DMS53 treated with DMSO at 0.1 percent for 48 hours (cell line): ENCODE results near the gene TMEM94.
"Not testable (repeated sequence)": the region's sequence is repeated elsewhere in the genome, so short reads cannot be mapped to it uniquely, and the experiment has no call there.

Experiments used
- DNase-seq: peaks from one replicate; lab custom pipeline; 2025; ENCODE audit not compliant: unreplicated experiment; lab: John Stamatoyannopoulos, UW

Gene TMEM94

DNA sequence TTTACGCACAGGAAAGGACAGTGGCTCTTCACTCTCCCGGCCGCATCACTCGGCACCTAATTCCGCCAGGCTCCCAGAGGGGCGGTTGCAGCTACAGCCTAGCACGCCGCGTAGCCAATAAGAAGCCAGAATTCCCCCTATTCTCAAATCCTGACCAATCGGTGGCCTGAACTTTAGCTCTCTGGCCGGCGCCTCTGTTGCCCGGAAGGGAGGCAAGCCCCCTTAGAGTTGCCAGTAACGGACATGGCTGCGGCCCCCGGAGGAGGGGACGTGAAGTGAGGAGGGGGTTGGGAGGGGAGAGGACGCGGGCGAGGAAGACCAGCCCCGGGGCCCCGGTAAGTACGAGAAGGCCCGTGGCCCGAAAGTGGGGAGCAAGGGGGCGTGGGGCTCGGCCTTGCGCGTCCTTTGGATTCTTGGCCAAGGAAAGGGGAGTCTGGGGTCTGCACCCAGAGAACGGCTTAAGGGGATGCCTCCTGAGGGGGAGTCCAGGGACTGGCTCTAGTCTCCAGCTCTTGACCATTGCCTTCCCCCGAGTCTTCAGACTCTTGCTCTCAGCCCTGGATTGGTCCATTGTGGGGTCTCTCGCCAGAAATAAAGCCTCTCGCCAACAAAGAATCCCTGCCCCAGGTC lies at the start of gene TMEM94:
TSS of gene TMEM94 (plus strand) at position 219 of the 630 bp plus-strand sequence. CDS start 15,271 bp downstream, outside the sequence.
- peak; percentile 98 for DNase-seq

DNA sequence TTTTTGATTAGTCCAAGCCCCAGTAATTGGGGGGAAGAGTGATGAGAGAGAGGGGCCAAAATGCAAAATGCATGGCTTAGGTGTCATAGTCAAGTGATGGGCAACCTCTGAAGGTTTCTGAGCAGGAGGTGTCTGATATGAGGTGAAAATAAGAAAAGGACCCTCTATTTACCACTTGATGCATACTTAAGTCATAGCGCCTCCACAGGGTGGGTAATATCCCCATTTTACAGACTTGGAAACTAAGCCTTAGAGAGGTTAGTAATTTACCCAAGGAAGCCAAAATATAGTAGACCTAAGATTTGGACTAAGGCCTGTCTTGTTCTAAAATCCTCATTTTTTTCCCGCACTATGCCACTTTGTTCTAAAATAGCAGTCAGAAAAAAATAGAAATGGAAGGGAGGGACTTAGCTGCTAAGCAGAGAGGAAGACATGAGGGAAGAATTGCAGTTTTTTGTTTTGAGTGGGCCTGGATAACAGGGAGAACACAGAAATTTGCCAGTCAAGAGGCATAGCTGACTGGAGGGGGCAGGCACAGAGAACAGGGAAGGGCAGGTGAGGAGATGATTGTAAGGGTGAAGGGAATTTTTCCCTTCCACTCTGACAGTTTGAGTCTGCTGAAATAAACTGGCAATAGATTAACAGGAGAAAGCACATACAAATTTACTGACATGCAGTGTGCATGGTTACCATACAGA lies 48.6 kb upstream of the TMEM94 start:
- DNase-seq, result no peak

DNA sequence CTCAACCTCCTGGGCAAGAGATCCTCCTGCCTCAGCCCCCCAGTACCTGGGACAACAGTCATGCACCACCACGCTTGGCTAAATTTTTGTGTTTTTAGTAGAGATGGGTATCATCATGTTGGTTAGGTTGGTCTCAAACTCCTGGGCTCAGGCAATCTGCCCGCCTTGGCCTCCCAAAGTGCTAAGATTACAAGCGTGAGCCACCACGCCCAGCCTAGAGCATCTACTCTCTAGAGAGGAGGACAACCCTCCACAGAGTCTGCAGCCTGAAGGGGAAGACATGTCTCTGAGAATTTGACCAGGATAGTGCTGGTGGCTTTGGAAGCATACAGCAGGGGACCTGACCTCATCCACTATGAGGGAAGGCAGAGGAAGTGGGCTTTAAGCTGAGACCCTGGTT lies 46.3 kb upstream of the TMEM94 start:
- no peak for DNase-seq

DNA sequence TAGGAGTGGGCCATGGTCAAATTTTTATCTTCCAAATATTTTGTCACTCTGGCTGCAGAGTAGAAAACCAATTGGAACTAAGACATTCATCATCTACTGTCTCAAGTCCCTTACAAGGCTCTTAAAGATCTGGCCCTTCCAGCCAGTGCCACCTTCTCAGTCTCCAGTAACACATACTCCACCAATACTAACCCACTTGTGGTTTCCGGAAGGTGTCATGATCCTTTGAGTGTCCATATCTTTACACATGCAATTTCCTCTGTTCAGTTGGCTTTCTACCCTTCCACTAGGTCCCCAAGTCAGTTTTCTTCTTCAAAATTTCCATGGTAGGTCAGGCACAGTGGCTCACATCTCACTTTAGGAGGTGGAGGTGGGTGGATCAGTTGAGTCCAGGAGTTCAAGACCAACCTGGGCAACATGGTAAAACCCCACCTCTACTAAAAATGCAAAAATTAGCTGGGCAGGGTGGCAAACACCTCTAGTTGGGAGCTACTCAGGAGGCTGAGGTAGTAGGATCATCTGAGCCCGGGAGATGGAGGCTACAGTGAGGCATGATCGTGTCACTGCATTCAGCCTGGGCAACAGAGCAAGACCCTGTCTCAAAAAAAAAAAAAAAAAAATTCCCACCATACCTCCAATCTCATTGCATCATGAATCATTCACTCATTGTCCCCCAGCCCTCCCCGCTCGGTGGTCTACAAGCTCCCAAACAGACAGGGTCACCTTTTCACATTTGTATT lies 44.9 kb upstream of the TMEM94 start:
- DNase-seq, result no peak

DNA sequence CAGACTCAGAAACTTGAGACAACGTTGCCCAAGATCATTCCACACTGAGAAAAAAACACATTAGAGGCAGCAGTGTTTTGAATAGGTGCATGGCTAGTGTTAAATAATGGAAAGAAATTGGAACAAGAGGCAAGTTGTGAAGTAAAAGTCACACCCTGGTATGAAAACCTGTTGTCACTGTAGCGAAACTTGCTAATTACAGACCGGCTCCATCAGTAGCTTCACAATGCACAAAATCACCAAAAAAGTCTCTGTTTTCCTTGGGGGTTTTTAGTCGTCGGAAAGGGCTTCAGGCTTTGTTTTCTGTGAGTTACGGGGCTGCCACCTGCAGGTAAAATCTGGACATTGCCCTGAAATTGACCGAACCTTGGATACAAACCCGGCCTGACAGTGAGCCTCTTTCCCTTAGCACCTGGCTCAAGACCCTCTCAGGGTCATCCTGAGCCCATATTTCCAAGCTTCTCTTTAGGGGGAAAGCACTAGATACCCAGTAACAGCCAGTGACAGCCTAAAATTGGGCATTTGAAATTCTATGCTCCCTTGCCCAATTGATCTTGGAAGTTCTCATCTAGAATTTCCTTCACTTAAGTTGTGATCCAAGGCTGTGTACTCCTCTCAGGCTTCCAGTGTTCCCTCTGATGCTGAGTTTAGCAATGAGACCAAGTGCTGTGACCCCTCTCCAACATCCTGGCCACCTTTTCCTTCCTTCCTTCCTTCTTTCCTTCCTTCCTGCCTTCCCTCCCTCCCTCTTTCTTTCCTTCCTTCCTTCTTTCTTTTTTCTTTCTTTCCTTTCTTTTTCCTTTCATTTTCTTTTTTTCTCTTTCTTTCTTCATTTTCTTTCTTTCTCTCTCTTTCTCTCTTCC lies 43.7 kb upstream of the TMEM94 start:
- DNase-seq, result peak; percentile 43

DNA sequence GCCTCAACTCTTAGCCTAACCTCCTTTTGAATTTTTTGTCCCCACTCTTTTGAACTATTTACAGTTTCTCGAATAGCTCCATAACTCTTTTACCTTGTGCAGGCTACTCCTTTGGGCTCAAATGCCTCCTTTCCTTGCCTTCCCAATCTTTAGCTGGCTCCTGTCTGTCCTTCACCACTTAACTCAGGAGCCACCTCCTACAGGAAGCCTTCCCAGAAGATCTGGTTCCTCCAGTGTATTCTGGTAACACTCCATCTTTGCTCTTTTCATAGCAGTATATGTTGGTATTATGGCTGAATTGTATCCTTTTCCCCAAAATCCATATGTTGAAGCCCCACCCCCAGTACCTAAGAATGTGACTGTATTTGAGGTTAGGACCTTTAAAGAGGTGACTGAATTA lies 41.9 kb upstream of the TMEM94 start:
- no peak for DNase-seq

DNA sequence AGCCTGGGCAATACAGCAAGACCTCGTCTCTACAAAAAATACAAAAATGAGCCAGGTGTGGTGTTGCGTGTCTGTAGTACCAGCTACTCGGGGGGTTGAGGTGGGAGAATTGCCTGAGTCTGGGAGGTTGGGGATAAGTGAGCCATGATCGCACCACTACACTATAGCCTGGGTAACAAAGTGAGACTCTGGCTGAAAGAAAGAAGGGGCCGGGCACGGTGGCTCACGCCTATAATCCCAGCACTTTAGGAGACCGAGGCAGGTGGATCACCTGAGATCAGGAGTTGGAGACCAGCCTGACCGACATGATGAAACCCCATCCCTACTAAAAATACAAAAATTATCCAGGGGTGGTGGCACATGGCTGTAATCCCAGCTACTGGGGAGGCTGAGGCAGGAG lies 40.4 kb upstream of the TMEM94 start:
- no peak for DNase-seq

DNA sequence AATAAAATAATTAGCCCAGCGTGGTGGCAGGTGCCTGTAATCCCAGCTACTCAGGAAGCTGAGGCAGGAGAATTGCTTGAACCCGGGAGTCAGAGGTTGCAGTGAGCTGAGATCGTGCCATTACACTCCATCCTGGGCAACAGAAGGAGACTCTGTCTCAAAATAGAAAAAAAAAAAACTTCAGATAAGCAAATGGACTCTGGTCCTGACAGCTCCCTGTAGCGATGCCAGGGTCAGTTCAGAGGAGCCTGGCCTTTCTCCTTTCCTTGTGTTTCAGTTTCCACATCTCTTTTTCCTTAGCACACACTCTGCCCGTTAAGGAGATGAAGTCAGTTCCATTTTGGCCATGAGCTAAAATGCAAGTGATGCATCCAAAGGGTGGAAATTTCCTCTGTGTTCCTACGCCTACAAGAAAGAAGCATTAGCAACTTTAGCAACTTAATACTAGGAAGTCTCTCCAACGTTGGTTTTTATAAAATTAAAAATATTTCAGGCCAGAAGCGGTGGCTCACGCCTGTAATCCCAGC lies 39.3 kb upstream of the TMEM94 start:
- no peak for DNase-seq

DNA sequence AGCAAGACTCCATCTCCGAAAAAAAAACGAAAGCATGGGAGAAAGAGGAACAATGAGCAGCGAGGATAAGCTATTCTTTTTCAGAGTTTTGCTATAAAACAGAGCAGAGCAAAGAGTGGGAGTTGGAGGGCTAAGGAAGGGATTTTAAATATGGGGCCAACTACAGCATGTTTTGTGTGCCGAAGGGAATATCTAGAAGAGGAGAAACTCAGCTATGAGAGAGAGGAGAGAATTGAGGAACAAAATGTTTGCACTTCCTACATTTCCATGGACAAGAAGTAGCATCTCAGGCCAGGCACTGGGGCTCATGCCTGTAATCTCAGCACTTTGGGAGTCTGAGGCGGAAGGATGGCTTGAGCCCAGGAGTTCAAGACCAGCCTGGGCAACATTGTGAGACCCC lies 37.9 kb upstream of the TMEM94 start:
- no peak for DNase-seq

DNA sequence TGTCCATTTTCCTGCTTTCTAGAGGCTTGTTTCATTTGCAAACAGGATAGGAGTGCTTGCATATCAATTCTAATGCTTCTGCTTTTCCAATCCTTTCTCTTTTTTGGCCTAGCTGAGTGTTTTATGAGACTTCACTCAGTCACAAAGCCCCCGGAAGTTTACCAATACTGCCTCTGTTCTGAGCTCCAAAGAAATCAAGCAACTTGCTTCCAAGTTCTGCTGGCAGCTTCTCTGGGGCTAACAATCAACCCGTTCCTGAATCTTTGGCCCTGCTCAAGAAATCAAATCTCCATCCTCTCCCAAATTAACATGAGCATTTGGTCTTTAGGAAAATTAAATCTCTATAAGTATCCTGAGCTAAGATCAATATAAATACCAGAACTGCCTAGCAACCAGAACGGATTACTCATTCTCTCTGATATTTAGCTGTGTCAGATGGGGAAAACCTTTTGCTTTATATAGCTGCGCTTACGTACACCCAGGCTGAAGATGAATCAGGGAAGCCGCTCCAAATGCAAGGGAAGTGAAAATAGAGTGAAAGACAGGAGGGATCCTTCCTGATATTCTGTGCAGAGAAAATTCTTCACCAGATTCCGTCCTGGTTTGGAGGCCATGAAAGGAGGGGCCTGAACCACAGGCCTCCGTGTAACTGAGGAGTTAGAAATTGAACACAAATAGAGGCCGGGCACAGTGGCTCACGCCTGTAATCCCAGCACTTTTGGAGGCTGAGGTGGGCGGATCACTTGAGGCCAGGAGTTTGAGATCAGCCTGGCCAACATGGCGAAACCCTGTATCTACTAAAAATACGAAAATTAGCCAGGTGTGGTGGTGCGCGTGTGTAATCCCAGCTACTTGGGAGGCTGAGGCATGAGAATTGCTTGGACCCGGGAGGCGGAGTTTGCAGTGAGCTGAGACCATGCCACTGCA lies 27.6 kb upstream of the TMEM94 start:
- no peak for DNase-seq

DNA sequence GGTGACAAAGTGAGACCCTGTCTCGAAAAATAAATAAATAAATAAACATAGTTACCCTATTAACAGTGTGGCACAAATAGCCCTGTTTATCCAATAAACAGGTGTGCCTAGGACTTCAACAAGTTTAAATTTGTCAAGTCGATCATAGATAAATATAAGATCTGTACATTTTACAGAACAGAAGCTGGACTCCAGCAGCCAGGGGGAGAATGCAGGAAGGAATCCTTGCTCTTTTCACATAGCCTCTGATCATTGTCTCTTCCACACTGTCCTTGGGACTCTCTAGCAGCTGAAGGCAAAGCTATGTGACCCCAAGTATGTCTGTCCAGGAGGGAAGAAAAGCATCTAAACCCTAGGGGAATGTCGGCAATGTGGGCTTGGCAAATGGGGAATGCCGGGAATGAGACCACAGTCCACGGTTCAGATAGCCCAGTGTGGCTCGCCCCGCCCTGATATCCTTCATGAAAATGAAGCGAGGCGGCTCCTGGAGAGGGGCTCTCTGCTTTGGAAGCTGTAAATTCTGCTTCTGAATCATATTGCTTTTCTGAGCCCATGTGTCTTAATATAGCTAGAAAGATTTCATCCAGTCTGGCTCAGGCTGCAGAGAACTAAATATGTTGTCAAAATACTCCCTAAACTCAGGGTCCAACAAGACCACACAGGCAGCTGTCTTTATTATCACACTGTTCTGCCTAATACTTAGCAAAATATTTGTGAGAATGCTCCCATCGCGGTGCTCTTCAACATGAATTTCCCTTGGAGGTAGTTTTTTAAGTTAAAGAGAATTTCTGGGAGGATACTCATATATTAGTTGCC lies 26.1 kb upstream of the TMEM94 start:
- no peak for DNase-seq

DNA sequence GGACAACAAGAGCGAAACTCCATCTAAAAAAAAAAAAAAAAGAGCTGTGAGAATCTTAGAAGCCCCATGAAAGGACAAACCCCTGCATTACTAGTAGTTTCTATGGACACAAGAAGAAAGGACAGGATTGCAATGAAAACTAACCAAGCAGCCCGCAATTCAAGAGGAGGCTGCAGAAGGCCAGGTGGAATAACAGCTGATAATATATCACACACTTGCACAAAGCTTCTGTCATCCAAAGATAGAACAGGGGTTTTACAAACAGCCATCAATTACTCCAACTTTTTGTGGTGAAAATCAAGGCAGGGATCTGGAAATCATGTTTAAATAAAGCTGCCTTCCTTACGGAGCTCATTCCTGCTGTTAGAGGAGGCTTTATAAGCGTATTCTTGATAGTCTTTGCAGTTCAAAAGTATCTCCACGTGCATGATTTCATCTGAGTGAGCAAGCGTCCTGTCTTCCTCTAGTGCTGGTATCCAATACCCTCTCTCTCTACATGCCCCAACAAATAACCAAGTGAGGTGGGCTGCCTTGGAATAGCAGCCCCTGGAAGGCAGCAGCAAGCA lies 23.1 kb upstream of the TMEM94 start:
- no peak for DNase-seq

DNA sequence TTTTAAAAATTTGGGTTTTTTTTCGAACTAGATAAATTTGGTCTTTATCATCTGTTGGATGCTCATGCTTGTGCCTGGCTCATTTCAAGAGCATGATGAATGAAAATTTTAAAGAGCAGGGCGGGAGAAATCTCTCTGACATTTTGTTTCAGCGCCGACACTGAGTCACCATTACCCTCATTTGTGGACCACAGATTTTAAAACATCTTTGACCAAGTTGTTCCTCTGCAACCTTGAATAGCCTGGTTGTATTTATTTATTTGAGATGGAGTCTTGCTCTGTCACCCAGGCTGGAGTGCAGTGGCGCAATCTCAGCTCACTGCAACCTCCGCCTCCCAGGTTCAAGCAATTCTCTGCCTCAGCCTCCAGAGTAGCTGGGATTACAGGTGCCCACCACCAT lies 22.0 kb upstream of the TMEM94 start:
- DNase-seq, result not testable (repeated sequence)

DNA sequence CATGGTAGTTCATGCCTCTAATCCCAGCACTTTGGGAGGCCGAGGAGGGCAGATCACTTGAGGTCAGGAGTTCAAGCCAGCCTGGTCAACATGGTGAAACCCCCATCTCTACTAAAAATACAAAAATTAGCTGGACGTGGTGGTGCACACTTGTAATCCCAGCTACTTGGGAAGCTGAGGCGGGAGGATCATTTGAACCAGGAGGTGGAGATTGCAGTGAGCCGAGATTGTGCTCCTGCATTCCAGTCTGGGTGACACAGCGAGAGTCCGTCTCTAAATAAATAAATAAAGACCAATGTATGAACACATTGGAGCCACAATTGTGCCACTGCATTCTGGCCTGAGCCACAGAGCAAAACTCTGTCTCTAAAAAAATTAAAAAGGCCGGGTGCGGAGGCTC lies 19.0 kb upstream of the TMEM94 start:
- not testable (repeated sequence) for DNase-seq

DNA sequence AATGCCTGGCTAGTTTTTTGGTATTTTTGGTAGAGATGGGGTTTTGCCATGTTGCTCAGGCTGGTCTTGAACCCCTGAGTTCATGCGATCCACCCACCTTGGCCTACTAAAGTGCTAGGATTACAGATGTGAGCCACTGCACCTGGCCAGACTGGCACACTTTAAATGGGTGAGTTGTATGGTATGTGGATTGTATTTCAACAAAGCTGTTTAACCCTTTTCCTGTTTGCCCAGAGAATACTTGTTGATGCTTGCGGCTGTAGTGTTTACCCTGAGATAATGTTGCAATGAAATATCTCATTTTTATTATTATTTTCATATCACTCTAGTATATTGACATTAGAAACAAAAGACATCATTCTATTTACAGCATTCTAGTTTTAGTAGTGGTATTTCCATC lies 17.1 kb upstream of the TMEM94 start:
- peak; percentile 38 for DNase-seq

DNA sequence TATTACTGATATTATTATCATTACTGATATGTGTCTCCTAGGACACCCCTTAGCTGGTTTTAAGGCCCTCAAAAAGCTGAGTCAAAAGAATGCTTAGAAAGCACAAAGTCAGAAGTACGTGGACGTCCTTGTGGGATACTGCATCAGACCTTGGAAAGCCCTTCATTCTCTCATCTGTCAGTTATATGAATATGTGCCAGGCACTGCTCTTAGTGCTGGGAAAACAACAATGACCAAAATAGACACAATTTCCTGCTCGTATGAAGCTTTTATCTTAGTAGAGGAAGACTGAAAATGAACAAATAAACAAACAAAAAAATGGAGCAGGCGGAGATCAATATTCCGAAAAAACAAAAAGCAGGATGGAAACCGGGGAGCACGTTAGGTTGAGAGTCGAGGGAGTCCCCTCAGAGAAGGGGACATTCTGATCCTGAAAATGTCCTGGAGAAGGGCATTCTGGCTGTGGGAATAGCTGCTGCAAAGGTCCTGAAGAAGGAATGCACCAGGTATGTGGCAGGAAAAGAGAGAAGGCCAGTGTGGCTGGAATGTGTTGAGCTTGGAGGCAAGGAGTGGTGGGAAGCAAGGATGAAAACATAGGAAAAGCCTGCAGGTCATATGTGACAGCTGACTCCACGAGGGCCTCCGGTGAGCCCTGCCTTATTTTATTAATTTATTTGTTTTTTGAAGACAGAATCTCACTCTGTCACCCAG lies 15.5 kb upstream of the TMEM94 start:
- no peak for DNase-seq

DNA sequence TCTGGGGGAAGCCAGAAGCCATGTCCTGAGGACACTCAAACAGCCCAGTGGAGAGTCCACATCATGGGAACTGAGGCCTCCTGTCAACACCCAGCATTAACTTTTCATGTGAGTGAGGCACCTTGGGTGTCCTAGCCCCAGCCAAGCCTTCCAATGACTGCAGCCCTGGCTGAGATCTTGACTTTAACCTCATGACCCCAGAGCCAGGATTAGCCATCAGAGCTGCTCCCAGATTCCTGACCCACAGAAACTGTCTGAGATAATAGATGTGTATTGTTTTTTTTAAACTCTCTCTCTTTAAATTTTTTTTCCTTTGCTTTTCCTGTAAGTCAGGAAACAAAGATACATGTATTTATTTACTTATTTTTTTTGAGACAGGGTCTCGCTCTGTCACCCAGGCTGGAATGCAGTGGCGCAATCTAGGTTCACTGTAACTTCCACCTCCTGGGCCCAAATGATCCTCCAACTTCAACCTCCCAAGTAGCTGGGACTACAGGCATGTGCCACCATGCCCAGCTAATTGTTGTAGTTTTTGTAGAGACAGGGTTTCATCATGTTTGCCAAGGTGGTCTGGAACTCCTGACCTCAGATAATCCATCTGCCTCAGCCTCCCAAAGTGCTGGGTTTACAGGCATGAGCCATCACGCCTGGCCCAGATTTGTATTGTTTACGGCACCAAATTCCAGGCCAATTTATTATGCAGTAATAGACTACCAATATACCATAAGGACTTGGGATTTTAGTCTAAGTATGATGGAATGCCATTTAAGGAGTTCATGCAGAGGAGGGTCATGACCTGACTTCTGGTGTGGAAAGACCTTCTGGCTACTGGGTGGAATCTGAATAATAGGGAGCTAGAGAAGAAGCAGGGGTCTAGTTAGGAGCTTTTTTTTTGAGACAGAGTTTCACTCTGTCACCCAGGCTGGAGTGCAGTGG lies 14.0 kb upstream of the TMEM94 start:
- DNase-seq, result no peak
